HCT116 (cell line): ENCODE results near the gene SUGCT.

ENCODE experiments used
- CEBPB ChIP-seq: IDR thresholded peaks from 2 replicates; pipeline ENCODE4 v1.6.1; 2012; ENCODE audit warnings: low read depth
- EGR1 ChIP-seq: IDR thresholded peaks from 2 replicates; pipeline ENCODE4 v1.6.1; 2012; ENCODE audit warnings: low read depth
- EZH2phosphoT487 ChIP-seq: fragments of 200-600 bp; IDR thresholded peaks from 2 replicates; pipeline ENCODE4 v1.6.1; 2018; ENCODE audit warnings: antibody characterized with exemption, borderline replicate concordance
- JUND ChIP-seq: IDR thresholded peaks from 2 replicates; pipeline ENCODE4 v1.6.1; 2012
- POLR2A ChIP-seq: IDR thresholded peaks from 2 replicates; pipeline ENCODE4 v1.7.0; 2011; ENCODE audit warnings: borderline replicate concordance; ENCODE audit not compliant: insufficient read depth, insufficient read length; ENCODE audit errors: extremely low read depth
- POLR2AphosphoS5 ChIP-seq: IDR thresholded peaks from 2 replicates; pipeline ENCODE4 v1.6.1; 2011; ENCODE audit warnings: mild to moderate bottlenecking, low read depth, low read length, moderate library complexity
- RAD21 ChIP-seq: IDR thresholded peaks from 2 replicates; pipeline ENCODE4 v1.6.1; 2012; ENCODE audit warnings: low read depth, mild to moderate bottlenecking
- SRF ChIP-seq: IDR thresholded peaks from 2 replicates; pipeline ENCODE4 v1.6.1; 2012; ENCODE audit warnings: low read depth
- TCF7L2 ChIP-seq: IDR thresholded peaks from 2 replicates; pipeline ENCODE4 v1.7.0; 2011; ENCODE audit warnings: borderline replicate concordance, inconsistent platforms; ENCODE audit not compliant: insufficient read depth, insufficient read length; ENCODE audit errors: extremely low read depth
- ZFX ChIP-seq: fragments of 450-650 bp; IDR thresholded peaks from 2 replicates; pipeline ENCODE4 v1.6.1; 2017
- TF ChIP-seq, protein P1 (sequence below): IDR thresholded peaks from 2 replicates; pipeline ENCODE4 v1.6.1; 2012; ENCODE audit warnings: low read depth
- TF ChIP-seq, protein P2 (sequence below), 3 experiments: fragments of 200-600 bp in 1 of 3; sonication (generic) in 1 of 3; IDR thresholded peaks in 2 of 3; conservative IDR thresholded peaks in 1 of 3; 2 replicates each; pipeline ENCODE4 v1.5.1; 2012 to 2017; ENCODE audit warnings: low read depth in 2 of 3, low read length in 2 of 3, antibody characterized with exemption in 1 of 3, borderline replicate concordance in 1 of 3, control low read depth in 1 of 3, mild to moderate bottlenecking in 1 of 3, mixed read lengths in 1 of 3, mixed run types in 1 of 3, moderate library complexity in 1 of 3; ENCODE audit not compliant: insufficient read depth in 1 of 3

DNA sequence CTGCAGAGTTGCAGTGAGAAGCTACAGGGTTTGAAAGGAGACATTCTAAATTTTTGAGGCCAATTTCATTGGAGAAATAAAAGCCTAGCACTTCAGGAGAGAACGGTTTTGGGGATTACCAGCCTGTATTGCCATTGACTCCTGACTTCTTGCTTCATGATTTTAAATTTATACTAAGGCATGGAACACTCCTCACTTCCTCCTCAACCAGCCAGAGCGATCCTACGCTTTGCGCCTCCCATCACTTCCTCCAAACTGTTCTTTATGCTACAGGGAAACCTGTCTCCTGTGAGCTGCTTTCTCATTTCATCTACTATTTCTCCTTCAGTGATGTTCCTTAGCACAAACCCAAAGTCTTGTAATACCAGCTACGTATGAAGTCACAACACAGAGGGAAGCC lies 495.1 kb downstream of the SUGCT start:
- TF ChIP-seq POLR2AphosphoS5: no peak
- TF ChIP-seq, protein P1, sequence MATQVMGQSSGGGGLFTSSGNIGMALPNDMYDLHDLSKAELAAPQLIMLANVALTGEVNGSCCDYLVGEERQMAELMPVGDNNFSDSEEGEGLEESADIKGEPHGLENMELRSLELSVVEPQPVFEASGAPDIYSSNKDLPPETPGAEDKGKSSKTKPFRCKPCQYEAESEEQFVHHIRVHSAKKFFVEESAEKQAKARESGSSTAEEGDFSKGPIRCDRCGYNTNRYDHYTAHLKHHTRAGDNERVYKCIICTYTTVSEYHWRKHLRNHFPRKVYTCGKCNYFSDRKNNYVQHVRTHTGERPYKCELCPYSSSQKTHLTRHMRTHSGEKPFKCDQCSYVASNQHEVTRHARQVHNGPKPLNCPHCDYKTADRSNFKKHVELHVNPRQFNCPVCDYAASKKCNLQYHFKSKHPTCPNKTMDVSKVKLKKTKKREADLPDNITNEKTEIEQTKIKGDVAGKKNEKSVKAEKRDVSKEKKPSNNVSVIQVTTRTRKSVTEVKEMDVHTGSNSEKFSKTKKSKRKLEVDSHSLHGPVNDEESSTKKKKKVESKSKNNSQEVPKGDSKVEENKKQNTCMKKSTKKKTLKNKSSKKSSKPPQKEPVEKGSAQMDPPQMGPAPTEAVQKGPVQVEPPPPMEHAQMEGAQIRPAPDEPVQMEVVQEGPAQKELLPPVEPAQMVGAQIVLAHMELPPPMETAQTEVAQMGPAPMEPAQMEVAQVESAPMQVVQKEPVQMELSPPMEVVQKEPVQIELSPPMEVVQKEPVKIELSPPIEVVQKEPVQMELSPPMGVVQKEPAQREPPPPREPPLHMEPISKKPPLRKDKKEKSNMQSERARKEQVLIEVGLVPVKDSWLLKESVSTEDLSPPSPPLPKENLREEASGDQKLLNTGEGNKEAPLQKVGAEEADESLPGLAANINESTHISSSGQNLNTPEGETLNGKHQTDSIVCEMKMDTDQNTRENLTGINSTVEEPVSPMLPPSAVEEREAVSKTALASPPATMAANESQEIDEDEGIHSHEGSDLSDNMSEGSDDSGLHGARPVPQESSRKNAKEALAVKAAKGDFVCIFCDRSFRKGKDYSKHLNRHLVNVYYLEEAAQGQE: no peak
- TF ChIP-seq, protein P2, sequence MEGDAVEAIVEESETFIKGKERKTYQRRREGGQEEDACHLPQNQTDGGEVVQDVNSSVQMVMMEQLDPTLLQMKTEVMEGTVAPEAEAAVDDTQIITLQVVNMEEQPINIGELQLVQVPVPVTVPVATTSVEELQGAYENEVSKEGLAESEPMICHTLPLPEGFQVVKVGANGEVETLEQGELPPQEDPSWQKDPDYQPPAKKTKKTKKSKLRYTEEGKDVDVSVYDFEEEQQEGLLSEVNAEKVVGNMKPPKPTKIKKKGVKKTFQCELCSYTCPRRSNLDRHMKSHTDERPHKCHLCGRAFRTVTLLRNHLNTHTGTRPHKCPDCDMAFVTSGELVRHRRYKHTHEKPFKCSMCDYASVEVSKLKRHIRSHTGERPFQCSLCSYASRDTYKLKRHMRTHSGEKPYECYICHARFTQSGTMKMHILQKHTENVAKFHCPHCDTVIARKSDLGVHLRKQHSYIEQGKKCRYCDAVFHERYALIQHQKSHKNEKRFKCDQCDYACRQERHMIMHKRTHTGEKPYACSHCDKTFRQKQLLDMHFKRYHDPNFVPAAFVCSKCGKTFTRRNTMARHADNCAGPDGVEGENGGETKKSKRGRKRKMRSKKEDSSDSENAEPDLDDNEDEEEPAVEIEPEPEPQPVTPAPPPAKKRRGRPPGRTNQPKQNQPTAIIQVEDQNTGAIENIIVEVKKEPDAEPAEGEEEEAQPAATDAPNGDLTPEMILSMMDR (IDR thresholded peaks at IDR 0.05 in 2 of 3, conservative IDR thresholded peaks at IDR 0.05 in 1 of 3; ENCODE audit: borderline replicate concordance in 1 of 3, insufficient read depth in 1 of 3, low read depth in 2 of 3, low read length in 2 of 3): no peak
- TF ChIP-seq POLR2A: no peak
- TF ChIP-seq RAD21: no peak
- TF ChIP-seq EGR1: no peak
- TF ChIP-seq EZH2phosphoT487: no peak
- no peak for TF ChIP-seq JUND
- TF ChIP-seq TCF7L2: no peak
- TF ChIP-seq SRF: no peak
- TF ChIP-seq ZFX: no peak
- no peak for TF ChIP-seq CEBPB
